Glomerular visceral epithelial cell (primary cell): ENCODE measurements around the gene THSD4.

Experiments
- DNase-seq: peaks from one replicate; pipeline ENCODE4 v3.0.0-alpha.2; 2016; ENCODE audit errors: extremely low spot score

Gene THSD4

DNA sequence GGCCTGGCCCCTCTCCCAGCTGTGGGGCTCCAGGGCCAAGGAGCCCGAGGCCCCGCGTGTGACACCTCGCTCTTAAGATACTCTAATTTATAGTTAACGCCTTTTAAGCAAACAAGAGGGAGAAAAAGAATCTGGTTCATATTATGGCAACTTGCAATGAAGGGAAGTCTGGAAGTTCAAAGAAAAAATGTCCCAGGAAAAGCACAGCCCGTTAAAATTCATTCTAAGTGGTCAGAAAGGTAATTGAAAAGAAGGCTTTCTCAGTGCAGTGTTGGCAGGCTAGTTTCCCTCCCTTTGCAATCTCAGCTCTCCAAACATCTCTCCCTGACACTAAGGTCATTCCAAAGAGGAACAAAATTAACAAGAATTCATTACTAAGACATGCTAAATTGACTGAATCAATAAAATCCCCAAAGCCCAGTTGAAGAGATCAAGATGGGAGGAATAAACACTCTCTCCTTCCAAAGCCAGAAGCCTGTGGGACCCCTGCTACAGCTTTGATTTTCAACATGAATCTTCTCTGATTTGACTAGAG lies 339.3 kb downstream of the THSD4 start:
- no peak for DNase-seq

DNA sequence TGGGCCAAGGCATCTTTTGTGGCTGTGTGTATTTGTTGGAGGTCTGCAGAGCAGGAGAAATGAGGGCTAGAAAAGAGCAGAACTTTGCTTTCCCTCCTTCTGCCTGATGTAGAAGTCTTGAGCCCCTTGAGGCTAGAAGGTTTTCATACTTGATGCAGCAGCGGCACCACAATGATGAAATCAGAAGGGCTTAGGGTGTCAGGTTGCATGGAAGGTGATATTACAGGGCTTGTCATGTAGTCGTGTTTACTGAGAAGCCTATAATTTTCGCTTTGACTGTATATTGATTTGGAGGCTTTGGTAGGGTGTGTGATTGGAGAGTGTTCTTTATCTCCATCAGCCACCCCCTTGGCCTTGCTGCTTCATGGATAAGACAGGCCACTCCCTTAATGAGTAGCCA lies 339.8 kb downstream of the THSD4 start:
- DNase-seq = no peak

DNA sequence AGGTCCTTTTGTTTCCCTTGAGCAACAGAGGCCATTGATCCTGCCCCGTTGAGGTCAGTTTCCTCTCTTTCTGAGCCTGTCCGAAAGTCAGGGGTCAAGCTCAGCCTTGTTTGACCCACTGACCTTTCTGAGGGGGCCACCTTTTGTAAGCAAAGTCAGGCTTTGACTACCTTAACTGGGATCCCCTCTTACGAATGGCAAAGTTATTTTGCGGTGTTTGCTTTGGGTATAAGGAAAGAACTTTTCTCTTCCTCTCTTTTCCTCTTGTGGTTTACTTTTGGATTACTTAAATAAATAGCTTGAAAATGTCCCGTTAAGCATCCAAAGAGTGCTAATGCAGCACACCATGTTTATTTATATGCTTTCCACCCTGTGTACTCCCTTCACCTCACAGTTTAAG lies 340.6 kb downstream of the THSD4 start:
- no peak for DNase-seq

DNA sequence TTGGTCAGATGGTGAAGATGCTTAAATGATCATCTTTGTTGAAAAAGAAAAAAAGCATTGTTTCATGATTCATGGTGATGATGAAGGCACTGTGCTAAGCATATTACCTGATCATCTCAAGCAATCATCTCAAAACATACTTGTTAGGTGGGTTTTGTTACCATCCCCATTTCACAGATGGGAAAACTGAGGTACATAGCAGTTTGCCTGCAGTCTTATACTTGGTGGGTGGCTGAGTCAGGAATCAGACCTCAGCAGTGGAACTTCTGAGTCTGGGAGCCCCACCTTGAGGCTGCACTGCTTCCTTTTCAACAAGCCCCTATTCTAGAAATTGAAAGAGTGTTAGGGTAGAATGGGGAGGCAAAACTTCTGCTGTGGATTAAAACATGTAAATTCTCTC lies 341.1 kb downstream of the THSD4 start:
- no peak for DNase-seq

DNA sequence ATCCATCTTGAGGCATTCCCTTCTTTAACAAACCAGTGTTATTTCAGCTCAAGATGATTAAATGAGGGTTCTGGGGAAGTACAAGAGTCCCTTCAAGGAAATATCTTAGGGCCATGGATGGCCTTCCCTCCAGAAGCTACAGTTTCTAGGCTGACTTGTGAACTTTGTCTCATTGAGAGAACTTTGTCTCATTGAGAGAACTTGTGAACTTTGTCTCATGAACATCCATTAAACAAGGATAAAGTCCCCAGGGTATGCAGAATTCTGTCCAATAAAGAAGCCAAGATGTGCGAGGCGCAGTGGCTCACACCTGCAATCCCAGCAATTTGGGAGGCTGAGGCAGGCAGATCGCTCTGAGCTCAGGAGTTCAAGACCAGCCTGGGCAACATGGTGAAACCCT lies 341.5 kb downstream of the THSD4 start:
- no peak for DNase-seq

DNA sequence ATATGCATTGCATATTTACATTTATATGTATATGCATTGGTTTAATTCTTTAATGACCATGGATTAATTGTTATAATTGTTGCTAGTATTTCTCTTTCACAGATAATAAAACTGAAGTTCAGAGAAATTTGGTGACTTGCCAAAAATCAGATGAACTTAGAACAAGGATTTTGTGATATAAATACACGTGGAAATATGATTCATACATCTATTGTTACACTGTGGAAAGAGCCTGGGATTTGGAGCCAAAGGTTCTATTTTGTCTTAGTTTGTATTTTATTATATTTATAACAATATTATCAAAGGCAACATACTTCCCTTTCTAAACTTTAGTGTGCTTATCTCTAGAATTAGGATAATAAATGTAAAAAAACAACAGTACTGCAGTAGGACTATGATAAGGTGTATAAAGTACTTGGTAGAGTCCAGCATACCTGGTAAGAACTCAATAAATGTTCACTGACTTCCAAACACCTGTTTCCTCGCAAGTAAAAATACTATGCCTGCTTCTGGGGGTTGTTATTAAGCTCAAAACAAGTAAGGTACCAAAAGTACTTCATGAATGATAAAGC lies 342.9 kb downstream of the THSD4 start:
- DNase-seq = no peak

DNA sequence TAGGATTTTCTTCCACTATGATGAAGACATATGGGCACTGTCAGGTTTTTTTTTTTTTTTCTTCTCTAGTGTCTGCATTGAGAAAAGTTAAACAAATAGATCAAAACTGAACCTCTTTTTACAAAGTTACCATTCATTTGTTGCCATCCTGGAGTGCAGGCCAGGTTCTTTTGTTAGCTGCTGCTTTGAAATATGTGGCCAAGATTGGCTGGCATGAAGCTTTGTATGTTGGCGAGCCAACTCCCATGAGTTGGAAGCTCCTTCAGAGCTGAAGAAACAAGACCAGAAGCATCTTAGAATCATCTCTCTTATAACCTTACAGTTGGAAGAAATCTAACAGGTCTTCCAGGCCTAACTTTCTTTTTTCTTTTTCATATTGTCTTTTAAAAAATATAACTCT lies 346.5 kb downstream of the THSD4 start:
- no peak for DNase-seq

DNA sequence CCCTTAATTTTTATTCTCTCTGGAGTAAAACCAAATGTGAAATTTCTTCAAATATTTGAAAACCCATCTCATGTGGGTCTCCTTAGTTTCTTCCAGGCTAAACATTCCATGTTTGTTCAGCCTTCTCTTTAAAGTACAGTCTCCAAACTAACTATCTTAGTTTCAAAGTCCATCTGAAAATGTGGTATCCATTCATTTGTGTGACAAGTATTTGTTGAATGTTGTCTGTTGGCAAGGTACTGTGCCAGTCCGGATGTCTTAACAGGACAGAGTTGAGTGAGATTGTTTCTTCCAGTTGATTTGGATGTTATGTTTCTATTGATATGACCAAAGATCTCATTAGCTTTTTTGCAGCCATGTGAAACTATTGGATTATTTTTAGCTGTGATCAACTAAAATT lies 347.4 kb downstream of the THSD4 start:
- no peak for DNase-seq

DNA sequence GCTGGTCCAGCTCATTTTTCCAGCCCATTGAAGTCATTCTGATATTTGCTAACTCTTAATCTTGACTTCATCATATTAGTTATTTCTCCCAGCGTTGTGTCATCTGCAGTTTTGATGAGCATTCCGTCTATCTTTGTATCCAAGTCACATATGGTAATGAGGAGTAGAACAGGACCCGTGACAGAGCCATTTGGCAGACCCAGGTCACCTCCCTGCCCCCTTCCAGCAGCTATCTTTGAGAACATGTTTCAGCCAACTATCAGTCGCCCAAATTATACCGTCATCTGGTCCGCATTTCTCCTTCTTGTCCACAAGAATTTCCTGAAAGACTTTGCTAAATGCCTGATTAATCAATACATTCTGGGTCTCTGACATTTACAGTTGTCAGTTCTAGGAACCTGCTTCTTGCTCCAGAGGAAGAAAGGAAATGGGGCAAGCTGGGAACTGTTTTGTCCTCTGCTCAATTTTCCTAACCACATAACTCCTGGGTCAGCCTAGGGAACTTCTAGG lies 347.9 kb downstream of the THSD4 start:
- DNase-seq = no peak

DNA sequence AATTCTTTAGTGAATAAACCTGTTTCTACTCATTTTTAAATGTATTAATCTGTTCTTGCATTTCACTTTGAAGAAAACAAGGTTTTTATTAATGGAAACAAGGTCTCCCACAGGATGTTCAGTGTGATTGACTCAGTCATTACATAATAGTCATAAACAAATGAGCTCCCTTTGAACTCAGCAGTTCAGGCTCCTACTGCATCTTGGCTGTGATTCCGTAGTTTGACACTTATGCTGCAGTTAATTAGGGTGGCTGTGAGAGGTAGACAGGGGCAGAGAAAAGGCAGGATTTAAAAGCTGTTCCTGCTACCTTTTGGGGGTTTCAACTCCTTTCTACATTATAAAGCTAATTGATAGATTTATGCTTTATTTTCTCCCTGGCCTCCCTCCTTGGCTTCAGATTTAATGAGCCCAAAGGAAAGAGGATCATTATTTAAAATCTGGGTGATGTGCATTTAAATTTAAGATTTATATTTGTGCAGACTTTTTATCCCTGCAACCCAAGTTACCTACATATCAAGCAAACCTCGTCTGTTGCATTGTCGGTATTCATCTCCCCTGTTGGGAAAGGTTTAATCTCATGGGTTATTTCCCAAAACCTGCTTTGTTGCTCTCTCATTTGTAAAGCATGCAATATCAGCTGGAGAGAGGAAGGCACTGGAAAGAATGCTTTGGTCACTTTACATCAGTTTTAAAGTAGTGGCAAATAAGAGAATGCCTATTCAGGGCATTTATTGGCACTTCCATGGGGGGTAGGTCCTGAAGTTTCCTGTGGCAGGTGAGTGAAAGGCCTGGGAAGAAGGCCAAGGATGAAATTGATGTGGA lies 350.1 kb downstream of the THSD4 start:
- DNase-seq = no peak

DNA sequence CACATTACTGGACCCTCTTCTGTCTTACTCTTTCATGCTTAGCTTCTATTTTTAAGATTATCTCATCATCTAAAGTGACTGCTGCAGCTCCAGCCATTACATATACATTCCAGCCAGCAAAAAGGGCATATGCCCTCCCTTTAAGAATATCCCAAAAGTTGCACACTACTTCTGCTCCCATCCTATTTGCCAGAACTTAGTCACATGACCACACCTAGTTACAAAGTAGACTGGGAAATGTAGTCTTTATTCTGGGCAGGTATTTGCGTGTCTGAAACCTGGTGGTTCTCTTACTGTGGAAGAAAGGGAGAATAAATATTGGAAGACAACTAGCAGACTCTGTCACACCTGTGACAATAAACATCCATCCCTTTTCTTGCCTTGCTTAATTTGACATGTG lies 353.4 kb downstream of the THSD4 start:
- no peak for DNase-seq

DNA sequence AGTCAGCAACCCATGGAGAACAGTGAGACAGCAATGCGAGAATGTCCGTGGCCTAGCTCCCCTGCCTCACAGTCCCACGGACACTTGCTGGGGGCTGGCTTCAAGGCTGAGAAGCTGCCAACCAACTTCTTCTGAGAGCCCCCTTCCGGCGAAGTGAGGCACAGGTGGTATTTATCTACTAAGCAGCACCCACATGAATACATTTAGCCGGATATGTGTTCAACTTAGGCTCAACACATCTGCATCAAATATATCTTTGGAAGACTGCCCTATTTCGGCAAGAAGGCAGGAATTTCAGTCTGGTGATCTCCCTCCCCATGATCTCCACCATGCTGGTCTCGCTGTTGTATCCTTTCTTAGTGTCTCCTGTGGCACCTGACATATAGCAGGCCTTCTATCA lies 354.1 kb downstream of the THSD4 start:
- no peak for DNase-seq

DNA sequence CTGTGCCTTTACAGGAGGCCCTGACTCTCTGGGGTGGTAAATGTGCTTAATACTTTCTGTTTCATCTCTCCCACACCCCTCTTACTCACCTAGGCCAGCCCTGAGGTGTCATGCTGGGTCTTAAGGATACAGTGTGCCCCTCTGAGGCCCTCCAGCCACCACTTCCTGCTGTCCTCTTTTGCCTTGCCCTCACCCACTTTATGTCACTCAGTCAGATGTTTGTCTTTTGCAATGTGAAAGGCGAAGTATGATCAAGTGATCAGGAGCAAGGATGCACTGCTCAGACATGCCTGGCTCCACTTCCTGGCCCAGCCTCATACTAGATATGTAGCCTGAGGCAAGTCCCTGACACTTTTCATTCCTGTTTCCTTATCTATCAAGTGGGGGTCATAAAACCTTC lies 356.1 kb downstream of the THSD4 start:
- DNase-seq = no peak

DNA sequence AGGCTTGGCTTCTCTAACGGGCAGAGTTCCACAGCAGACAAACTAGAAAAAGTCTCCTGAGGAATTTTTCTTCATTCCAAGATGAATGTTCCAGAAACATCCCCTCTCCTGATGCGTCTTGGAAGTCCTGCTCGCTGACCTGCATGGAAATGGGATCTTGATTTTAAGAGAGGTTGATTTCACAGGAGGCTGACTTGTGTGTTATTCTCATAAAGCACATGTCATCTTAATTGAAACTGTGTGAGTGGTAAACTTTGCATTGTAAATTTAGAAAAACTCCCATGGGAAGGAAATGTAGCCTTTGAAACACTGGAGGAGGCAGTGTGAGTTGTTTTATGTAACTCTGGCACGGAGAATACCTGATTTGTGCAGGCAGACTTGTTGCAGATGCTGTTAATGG lies 357.3 kb downstream of the THSD4 start:
- DNase-seq = no peak

DNA sequence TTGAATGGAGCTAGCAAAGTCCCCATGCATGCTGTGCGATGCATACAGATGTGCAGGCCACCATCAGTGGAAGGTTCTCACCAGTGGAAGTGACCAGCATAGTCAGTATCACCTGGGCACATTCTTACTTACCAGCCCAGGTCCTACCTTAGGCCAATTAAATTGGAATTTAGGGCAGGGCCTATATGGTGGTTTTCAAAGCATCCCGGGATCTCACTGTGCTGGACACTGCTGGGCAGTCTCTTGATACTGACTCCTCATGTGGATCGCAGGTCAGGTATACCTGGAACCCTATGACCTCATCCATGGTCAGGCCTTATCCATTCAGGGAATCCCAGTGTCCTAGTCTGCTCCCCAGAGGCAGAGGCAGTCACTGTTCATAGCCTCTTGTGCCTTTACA lies 358.5 kb downstream of the THSD4 start:
- DNase-seq = no peak

DNA sequence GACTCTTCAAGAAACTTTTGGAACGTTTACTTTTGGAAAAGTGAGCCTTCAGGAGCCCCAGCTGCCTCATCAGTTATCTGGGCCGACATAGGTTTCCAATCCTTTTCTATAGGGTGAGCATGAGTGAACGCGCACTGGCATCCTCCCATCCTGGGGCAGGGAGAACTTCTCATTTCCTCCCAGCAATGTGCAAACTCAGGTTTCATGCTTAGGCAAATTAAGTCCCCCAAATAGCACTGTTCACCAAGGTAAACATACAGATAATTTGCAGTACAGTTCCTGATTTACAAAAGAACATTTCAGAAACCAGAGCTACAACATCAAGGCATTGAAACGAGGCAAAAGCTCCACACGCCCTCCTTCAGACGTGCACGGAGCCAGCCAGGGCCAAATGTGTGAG lies 361.6 kb downstream of the THSD4 start:
- no peak for DNase-seq

DNA sequence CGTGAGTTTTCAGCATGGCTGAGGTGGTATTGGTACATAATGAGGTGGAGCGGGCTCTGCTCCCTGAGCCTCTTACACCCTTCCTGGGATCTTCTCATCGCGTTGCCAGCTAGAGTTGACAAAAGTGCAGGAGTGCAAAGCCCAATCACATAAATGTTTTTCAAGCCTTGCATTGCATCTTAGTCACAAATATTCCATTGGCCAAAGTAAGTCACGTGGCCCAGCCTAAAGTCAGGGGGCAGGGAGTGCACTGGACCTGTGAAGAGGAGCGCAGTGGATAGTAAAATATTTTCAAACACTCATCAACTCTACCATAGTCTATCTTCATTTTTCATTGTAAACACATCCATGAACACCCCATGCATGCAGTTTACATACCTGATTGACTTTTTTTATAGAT lies 365.3 kb downstream of the THSD4 start:
- no peak for DNase-seq

DNA sequence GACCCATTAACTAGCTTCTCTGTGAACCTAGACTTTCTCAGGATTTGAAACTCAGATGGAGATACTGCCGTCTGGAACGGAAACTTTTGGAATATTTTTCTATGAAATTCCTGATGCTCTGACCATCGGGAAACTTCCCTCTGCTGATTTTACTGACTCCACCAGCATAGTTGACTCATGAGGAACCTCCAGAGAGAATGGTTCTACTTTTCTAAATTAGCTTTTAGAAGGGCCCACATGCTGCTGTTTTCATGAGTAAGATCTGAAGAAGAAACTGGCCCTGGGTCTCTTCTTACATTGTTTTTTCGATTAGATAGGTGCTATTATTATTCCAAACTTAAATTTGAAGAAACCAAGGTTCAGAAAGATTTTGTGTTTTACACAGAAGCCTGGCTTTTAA lies 368.8 kb downstream of the THSD4 start:
- no peak for DNase-seq

DNA sequence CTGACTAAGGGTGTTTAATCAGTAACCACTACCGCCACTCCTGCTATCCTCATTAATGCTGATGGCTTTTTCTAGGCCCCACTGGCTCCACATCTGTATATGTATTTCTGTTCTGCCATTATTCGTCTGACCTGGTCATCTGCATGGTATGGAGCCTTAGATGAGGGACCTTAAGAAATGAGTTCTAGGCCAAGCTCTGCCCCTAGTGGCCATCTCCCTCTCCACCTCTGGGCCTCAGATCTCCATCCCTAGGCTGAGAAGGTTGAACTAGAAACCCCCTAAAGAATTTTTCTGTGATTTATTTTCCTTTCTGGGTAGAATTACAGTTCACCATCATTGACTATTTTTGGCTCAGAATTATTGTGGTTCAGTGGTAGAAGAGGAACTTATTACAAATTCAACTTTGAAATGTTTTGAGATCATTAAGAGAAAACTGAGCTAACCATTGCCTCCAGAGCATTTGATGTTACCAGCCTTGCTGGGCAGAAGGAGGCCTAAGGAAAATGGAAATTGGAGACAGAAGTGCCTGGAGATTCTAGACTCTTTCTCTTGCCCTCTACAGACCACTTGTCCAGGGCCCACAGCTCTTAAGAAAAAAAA lies 369.9 kb downstream of the THSD4 start:
- DNase-seq = no peak

DNA sequence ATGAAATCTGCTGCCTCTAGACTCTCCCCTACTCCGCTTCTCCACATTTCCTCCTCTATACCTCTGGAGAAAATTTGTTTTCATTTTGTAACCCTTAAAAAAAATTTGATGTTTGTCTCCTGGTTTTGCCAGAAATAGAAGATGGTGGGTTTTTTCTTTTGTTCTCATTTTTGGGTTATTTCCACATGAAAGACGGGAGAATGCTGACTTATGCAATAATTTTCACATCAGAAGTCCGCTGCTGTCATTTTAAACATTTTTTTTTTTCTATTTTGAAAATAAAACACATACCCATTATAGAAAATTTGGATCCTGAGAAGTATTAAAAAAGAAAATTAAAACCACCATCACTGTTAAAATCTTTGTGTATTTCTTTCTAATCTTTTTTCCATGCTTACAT lies 374.3 kb downstream of the THSD4 start:
- no peak for DNase-seq

DNA sequence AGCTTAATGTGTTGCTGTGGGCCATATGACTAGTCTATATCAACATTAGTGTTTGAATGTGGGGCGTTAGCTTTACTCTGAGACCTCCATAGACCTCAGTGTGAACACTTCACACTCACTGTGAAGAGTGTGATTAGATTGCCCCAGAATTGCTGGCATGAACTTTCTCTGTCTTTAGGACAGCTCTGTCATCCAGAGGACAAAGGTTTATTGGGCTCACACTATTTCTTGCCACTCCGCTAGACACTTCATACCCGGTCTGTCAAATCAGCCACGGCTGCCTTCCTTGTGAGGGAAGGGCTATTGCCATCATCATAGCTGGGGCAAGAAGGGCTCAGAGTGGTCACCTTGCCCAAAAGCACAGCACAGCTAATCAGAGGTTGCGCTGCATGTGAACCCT lies 378.3 kb downstream of the THSD4 start:
- no peak for DNase-seq

DNA sequence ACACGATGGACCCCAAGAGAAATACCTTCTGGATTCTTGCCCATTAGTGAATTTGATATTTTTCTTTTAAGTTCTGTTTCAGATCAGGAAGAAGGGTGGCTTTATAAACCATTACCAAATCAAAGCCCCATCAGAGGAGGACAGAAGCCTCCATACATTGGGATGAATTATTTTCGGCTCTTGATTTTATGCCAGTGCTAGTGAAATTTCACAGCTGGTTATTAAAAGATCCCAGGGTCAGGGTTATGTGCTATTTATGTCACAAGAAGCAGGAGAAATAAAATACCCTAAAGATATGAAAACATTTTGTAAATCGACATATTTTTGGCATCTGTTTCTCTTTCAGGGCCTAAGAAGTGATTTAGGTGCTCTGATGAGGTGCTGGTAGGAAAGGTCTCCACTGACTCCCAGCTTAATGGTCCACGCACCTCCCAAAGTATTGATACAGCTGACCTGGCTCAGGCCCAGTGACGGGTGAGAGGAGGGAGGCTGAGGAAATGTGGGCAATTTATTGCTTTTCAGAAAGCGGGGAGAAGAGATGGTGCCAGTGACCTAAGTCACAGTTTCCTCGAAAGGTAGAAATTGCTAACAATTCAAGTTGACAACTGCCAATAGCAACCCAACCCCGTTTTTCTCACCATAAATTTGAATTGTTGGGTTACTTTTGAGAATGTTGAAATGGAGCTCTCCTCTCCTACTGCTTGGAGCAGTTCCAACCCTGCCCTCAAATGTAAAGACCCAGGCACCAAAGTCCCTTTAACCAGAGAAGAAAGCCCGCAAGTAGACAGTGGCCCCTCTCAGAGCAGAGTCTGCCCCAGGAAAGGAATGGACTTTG lies 379.5 kb downstream of the THSD4 start:
- DNase-seq = no peak
